Kidney (tissue), 14 donors: Measurements from ENCODE around the gene RPTOR. TPM values are rescaled to one million over a fixed set of nuclear protein-coding genes. Genes with fewer than 3 reads are reported as not detected.

ENCODE experiments used
- DNase-seq, 5 donors: peaks; one replicate each; pipeline ENCODE4 v3.0.0-alpha.2; 2013 to 2020
- FAIRE-seq: peaks from 2 replicates; lab custom pipeline; 2012; peaks lifted over from hg19 to GRCh38; lab: Jason Lieb, UNC
- H3K27ac ChIP-seq, 2 donors: one replicate each; pipeline ENCODE4 v1.7.0; 2013; ENCODE audit warnings: low read depth in 2 of 2, low read length in 2 of 2, inconsistent platforms in 1 of 2
- H3K27me3 ChIP-seq: one replicate; pipeline ENCODE4 v1.7.1; 2013; ENCODE audit warnings: low read length, inconsistent platforms; ENCODE audit not compliant: control insufficient read depth, insufficient read depth
- H3K36me3 ChIP-seq, 3 donors: one replicate each; pipeline versions ENCODE4 v1.7.0 to v1.7.1; 2013; ENCODE audit warnings: low read length in 3 of 3, control low read depth in 1 of 3, inconsistent platforms in 1 of 3; ENCODE audit not compliant: insufficient read depth in 3 of 3, control insufficient read depth in 2 of 3
- H3K4me1 ChIP-seq, 3 donors: one replicate each; pipeline versions ENCODE4 v1.7.0 to v1.7.1; 2013; ENCODE audit warnings: low read length in 3 of 3, inconsistent platforms in 1 of 3, low read depth in 1 of 3; ENCODE audit not compliant: control insufficient read depth in 2 of 3, insufficient read depth in 2 of 3
- H3K4me3 ChIP-seq, 3 donors: one replicate each; pipeline versions ENCODE4 v1.7.0 to v1.8.1; 2013; ENCODE audit warnings: low read length in 3 of 3, control low read depth in 1 of 3, inconsistent platforms in 1 of 3
- H3K9ac ChIP-seq, 3 donors: one replicate each; pipeline versions ENCODE4 v1.7.0 to v1.7.1; 2013; ENCODE audit warnings: low read length in 3 of 3, control low read depth in 1 of 3, inconsistent platforms in 1 of 3
- H3K9me3 ChIP-seq, 3 donors: one replicate each; pipeline versions ENCODE4 v1.7.0 to v1.7.1; 2013; ENCODE audit warnings: low read length in 3 of 3, control low read depth in 1 of 3, inconsistent platforms in 1 of 3; ENCODE audit not compliant: control insufficient read depth in 2 of 3, insufficient read depth in 1 of 3
- intact Hi-C: fragments of 100-400 bp; cut with DNase I; formaldehyde crosslinking; loops from one replicate; pipeline ENCODE4 v1.11.1; 2022
- polyA plus RNA-seq: library from polyadenylated mRNA; stranded (reverse); fragments of 350-450 nt; fragmentation: Illumina TruSeq; extraction: RNeasy Lipid Tissue Mini Kit (QIAGEN cat#74804); gene quantifications from one replicate; pipeline ENCODE4 v1.2.3, GENCODE V29; 2014; ENCODE audit warnings: low read depth, low replicate concordance; ENCODE audit not compliant: insufficient read depth
- total RNA-seq: library from RNA; stranded (reverse); fragmentation: NEBNext Ultra II Directional; extraction: Animal tissue kit (Norgen Biotek cat#: 25700); gene quantifications from one replicate; pipeline ENCODE4 v1.2.1, GENCODE V29; 2021
- TF ChIP-seq, protein P1 (sequence below): IDR thresholded peaks from 3 replicates; pipeline ENCODE4 v1.5.1; 2012; ENCODE audit warnings: mild to moderate bottlenecking, moderate library complexity, borderline replicate concordance; ENCODE audit not compliant: insufficient read depth; ENCODE audit errors: extremely low read depth
- donor health status: control.
- donor health status: control.
- donor health status: control.
- donor health status: control.
- donor health status: control.
- donor health status: DM: yes; HTN: yes; CAD: no.
- donor health status: Normal renal cell carcinoma (clear cell type).

The RPTOR gene
- total and polyA plus RNA-seq, 2 donors from 2014 or later, result 5.5 to 37.6 TPM

- H3K9ac ChIP-seq, result no peak overlapping the region
- TF ChIP-seq, protein P1, sequence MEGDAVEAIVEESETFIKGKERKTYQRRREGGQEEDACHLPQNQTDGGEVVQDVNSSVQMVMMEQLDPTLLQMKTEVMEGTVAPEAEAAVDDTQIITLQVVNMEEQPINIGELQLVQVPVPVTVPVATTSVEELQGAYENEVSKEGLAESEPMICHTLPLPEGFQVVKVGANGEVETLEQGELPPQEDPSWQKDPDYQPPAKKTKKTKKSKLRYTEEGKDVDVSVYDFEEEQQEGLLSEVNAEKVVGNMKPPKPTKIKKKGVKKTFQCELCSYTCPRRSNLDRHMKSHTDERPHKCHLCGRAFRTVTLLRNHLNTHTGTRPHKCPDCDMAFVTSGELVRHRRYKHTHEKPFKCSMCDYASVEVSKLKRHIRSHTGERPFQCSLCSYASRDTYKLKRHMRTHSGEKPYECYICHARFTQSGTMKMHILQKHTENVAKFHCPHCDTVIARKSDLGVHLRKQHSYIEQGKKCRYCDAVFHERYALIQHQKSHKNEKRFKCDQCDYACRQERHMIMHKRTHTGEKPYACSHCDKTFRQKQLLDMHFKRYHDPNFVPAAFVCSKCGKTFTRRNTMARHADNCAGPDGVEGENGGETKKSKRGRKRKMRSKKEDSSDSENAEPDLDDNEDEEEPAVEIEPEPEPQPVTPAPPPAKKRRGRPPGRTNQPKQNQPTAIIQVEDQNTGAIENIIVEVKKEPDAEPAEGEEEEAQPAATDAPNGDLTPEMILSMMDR, result no peak
- peak in 1 of 5 donors; percentile 90 for DNase-seq
- H3K27me3 ChIP-seq, result no peaks in the 10 kb centered on the region
- intact Hi-C loops, result no loop called here
- H3K9me3 ChIP-seq, result no peaks in the 10 kb centered on the region
- H3K36me3 ChIP-seq, result peaks cover 0 to 2% (median 0%) of the 10 kb centered on the region in 3 donors
- FAIRE-seq, result no peak
- no peak overlapping the region for H3K4me3 ChIP-seq
- H3K4me1 ChIP-seq, result peaks cover 0 to 10% (median 0%) of the 10 kb centered on the region in 3 donors
- H3K27ac ChIP-seq, result no peak overlapping the region
These were observed 314.6 kb downstream of the RPTOR start for GRCh38 chr17:80859002-80859941.

GRCh38 chr17:80860101-80860671, 315.5 kb downstream of the RPTOR start:
- no peak for DNase-seq
- H3K27me3 ChIP-seq, result no peaks in the 10 kb centered on the region
- H3K4me1 ChIP-seq, result peaks cover 0 to 10% (median 0%) of the 10 kb centered on the region in 3 donors
- TF ChIP-seq, protein P1, result no peak
- FAIRE-seq, result no peak
- peaks cover 0 to 2% (median 0%) of the 10 kb centered on the region in 3 donors for H3K36me3 ChIP-seq
- H3K9ac ChIP-seq, result no peak overlapping the region
- intact Hi-C loops, result no loop called here
- no peak overlapping the region for H3K27ac ChIP-seq
- H3K9me3 ChIP-seq, result no peaks in the 10 kb centered on the region
- no peak overlapping the region for H3K4me3 ChIP-seq

- no peak for FAIRE-seq
- Histone ChIP-seq H3K27me3 (no peaks in the 10 kb centered on the region), H3K9ac (no peak overlapping the region), H3K9me3 (no peaks in the 10 kb centered on the region), H3K4me1 (peaks cover 0 to 10% (median 0%) of the 10 kb centered on the region in 3 donors), H3K27ac (no peak overlapping the region), H3K36me3 (no peaks in the 10 kb centered on the region), H3K4me3 (no peak overlapping the region)
- DNase-seq, result no peak
- intact Hi-C loops, result no loop called here
- TF ChIP-seq, protein P1, result no peak
These were observed 316.2 kb downstream of the RPTOR start for GRCh38 chr17:80860703-80861417.
